HFFc6 (cell line): Measurements from ENCODE around the gene FPR2. TPM values are rescaled to one million over a fixed set of nuclear protein-coding genes. Genes with fewer than 3 reads are reported as not detected.
A peak's percentile ranks its signal among the peaks of the same experiment; 100 is the strongest.

Experiments
- DNase-seq: peaks from one replicate; pipeline ENCODE4 v3.0.0-alpha.2; 2018
- H3K27ac Mint-ChIP-seq: 2 replicates; pipeline ENCODE4 v1.8.0; 2020; ENCODE audit warnings: mild to moderate bottlenecking, mixed read lengths
- H3K27me3 Mint-ChIP-seq: 2 replicates; pipeline ENCODE4 v1.8.0; 2021; ENCODE audit warnings: mild to moderate bottlenecking, moderate library complexity, mixed read lengths; ENCODE audit not compliant: insufficient read depth
- H3K36me3 Mint-ChIP-seq: 2 replicates; pipeline ENCODE4 v1.8.0; 2021; ENCODE audit warnings: low read depth, mixed read lengths
- H3K4me1 Mint-ChIP-seq: 2 replicates; pipeline ENCODE4 v1.8.0; 2020; ENCODE audit warnings: low read depth, mixed read lengths
- H3K4me3 Mint-ChIP-seq: 2 replicates; pipeline ENCODE4 v1.8.0; 2020; ENCODE audit warnings: mild to moderate bottlenecking, moderate library complexity, mixed read lengths
- H3K9me3 Mint-ChIP-seq: 2 replicates; pipeline ENCODE4 v1.8.0; 2020; ENCODE audit warnings: mild to moderate bottlenecking, mixed read lengths
- total RNA-seq, 6 experiments: library from RNA; stranded (reverse); fragmentation: NEBNext Ultra II Directional; extraction: Animal tissue kit (Norgen Biotek cat#: 25700); gene quantifications; 2 replicates in 1 of 6; 3 replicates in 5 of 6; pipeline ENCODE4 v1.2.3, GENCODE V29; 2021
- TF ChIP-seq, protein P1 (sequence below): fragments of 200-600 bp; sonication (generic); IDR thresholded peaks from 2 replicates; pipeline ENCODE4 v1.5.0; 2021; ENCODE audit warnings: antibody characterized with exemption, mild to moderate bottlenecking

Gene FPR2
- total RNA-seq, 6 experiments from 2014 or later: not detected

DNA sequence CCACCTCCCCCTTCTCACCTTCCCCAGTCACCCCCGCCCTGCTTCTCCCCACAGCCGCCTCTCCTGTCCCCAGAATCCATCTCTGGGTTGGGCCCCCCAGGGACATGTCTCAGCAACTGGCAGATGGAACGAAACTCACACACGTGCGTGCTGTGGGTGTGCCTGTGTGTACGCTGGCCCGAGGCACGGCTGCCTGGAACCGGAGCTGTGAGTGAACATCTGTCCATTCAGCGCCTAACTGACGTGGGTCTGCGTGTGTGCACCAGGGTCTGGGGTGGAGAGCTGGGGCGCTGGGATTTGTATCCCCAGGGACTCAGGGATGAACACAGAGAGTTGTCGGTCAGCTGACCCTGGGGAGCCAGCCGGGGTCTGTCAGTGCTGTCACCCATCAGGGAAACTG, 36.4 kb upstream of the FPR2 start:
- no peak overlapping the region; the same call in 1 of the 2 replicates for H3K4me3 Mint-ChIP-seq
- no peak for DNase-seq
- peaks cover 31% of the 10 kb centered on the region for H3K4me1 Mint-ChIP-seq
- H3K36me3 Mint-ChIP-seq: no peaks in the 10 kb centered on the region
- no peak overlapping the region for H3K27ac Mint-ChIP-seq
- peaks cover 44% of the 10 kb centered on the region for H3K27me3 Mint-ChIP-seq
- TF ChIP-seq, protein P1, sequence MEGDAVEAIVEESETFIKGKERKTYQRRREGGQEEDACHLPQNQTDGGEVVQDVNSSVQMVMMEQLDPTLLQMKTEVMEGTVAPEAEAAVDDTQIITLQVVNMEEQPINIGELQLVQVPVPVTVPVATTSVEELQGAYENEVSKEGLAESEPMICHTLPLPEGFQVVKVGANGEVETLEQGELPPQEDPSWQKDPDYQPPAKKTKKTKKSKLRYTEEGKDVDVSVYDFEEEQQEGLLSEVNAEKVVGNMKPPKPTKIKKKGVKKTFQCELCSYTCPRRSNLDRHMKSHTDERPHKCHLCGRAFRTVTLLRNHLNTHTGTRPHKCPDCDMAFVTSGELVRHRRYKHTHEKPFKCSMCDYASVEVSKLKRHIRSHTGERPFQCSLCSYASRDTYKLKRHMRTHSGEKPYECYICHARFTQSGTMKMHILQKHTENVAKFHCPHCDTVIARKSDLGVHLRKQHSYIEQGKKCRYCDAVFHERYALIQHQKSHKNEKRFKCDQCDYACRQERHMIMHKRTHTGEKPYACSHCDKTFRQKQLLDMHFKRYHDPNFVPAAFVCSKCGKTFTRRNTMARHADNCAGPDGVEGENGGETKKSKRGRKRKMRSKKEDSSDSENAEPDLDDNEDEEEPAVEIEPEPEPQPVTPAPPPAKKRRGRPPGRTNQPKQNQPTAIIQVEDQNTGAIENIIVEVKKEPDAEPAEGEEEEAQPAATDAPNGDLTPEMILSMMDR: no peak
- H3K9me3 Mint-ChIP-seq: no peaks in the 10 kb centered on the region; the same call in 1 of the 2 replicates

GRCh38 chr19:51726049-51726448, 34.9 kb upstream of the FPR2 start:
- peak overlapping the region; percentile 18; the same call in 1 of the 2 replicates for H3K4me3 Mint-ChIP-seq
- no peaks in the 10 kb centered on the region for H3K36me3 Mint-ChIP-seq
- H3K4me1 Mint-ChIP-seq: peaks cover 31% of the 10 kb centered on the region
- DNase-seq: peak; percentile 36
- peaks cover 33% of the 10 kb centered on the region for H3K27me3 Mint-ChIP-seq
- peaks cover 5% of the 10 kb centered on the region for H3K9me3 Mint-ChIP-seq
- peak overlapping the region; percentile 15; the same call in 1 of the 2 replicates for H3K27ac Mint-ChIP-seq
- TF ChIP-seq, protein P1: no peak

DNA sequence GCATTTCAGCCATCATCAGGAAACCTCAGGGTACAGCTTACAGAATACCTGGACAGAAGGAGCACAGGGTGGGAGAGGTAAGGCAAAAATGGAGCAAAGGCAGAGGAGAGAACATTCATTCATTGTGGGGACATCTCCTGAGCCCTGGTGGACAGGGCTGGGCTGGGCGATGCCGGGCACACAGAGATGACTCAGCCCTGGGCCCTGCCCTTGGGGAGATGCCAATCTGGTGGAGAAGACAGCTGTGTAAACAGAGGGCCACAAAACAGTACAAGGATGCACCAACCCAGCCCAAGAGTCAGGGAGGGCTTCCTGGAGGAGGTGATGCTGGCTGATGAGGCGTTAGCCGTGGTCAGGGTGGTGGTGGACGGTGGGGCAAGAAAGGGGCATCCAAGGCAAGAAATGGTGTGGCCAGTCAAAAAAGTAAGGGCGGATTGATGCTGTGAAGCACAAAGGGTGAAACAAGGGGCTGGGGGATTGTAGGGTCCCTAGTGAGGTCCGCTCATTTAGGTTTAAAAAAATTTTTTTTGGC, 33.6 kb upstream of the FPR2 start:
- H3K9me3 Mint-ChIP-seq: peaks cover 5% of the 10 kb centered on the region
- TF ChIP-seq, protein P1: no peak
- H3K4me3 Mint-ChIP-seq: no peak overlapping the region
- no peak overlapping the region for H3K27ac Mint-ChIP-seq
- peaks cover 31% of the 10 kb centered on the region for H3K4me1 Mint-ChIP-seq
- H3K27me3 Mint-ChIP-seq: peaks cover 36% of the 10 kb centered on the region
- no peaks in the 10 kb centered on the region; the same call in 1 of the 2 replicates for H3K36me3 Mint-ChIP-seq
- peak; percentile 24 for DNase-seq

DNA sequence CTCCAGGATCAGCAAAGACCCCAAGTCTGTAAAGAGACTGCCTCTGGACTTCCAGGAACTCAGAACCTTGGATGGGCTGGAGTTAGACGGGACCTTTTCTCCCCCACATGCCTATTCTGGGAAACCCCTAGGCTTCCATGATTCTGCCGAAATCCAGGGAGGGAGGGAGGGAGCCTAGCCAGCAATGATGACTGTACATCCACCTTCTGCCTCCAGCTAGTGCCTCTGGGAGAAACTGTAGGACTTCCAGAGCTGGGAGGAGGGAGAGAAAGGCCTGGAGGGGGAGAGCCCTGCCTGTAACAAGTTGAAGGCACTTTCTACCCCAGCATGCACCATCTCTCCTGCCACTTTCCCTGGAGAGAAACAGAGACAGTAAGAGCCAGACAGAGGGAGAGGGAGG, 31.2 kb upstream of the FPR2 start:
- H3K9me3 Mint-ChIP-seq: peaks cover 5% of the 10 kb centered on the region

GRCh38 chr19:51733742-51734522, 27.0 kb upstream of the FPR2 start:
- peaks cover 20% of the 10 kb centered on the region for H3K27me3 Mint-ChIP-seq
- no peaks in the 10 kb centered on the region; the same call in 1 of the 2 replicates for H3K36me3 Mint-ChIP-seq
- H3K9me3 Mint-ChIP-seq: peaks cover 5% of the 10 kb centered on the region
- no peak overlapping the region for H3K27ac Mint-ChIP-seq
- DNase-seq: no peak
- no peak overlapping the region for H3K4me3 Mint-ChIP-seq
- peaks cover 20% of the 10 kb centered on the region; the same call in 1 of the 2 replicates for H3K4me1 Mint-ChIP-seq
- TF ChIP-seq, protein P1: no peak

More for the DNA sequence above, 31.2 kb upstream of the FPR2 start:
- Mint-ChIP-seq H3K4me1 (peaks cover 23% of the 10 kb centered on the region), H3K36me3 (no peaks in the 10 kb centered on the region; the same call in 1 of the 2 replicates), H3K27ac (no peak overlapping the region), H3K4me3 (no peak overlapping the region), H3K27me3 (peaks cover 26% of the 10 kb centered on the region)
- DNase-seq: no peak
- TF ChIP-seq, protein P1: no peak
